NCI-H69 (cell line): ENCODE measurements around the gene GTPBP3.
A peak's percentile ranks its signal among the peaks of the same experiment; 100 is the strongest.
"Not testable (repeated sequence)": the region's sequence is repeated elsewhere in the genome, so short reads cannot be mapped to it uniquely, and the experiment has no call there.

Source experiments
- DNase-seq: peaks from one replicate; lab custom pipeline; 2025; lab: John Stamatoyannopoulos, UW

GTPBP3 gene

DNA sequence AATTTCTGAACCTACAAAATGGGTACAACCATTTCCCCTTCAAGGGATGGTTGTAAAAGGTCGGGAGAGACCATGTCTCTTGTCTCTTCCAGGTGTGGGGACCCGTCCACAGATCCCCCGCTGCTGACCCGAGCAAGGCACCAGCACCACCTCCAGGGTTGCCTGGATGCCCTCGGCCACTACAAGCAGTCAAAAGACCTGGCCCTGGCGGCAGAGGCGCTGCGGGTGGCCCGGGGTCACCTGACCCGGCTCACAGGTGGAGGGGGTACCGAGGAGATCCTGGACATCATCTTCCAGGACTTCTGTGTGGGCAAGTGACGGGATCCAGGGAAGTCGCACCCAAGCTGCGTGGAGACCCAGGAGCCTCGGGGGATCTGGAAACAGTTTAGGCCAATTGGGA is 4.0 kb downstream of the GTPBP3 start:
- DNase-seq: no peak

GRCh38 chr19:17341845-17342244 is 4.5 kb downstream of the GTPBP3 start:
- DNase-seq: no peak

GRCh38 chr19:17346109-17346671 is 8.8 kb downstream of the GTPBP3 start:
- DNase-seq: peak; percentile 75

GRCh38 chr19:17347361-17347760 is 10.0 kb downstream of the GTPBP3 start:
- DNase-seq: no peak

- DNase-seq: no peak
Observed at GRCh38 chr19:17347877-17348276, 10.5 kb downstream of the GTPBP3 start.

DNA sequence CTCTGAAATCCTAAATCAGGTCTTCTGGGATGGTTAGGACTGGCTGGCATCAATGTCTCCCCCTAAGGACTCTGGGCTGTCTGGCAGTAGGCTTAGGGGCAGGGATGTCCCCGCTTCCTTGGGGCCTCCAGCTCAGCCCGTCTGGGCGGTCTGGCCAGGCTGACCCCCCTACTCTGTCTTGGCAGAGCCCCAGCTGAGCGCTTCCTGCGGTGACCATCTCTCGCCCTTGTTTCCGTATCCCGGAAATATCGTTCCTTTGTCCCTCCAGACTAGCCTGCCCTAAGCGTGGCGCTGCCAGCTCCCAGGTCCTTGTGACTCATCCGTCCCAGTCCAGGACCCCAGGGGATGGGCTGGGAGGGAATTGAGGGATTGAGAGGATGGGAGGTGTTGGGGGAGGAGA is 11.3 kb downstream of the GTPBP3 start:
- peak; percentile 89 for DNase-seq

GRCh38 chr19:17351815-17352435 is 14.6 kb downstream of the GTPBP3 start:
- DNase-seq: peak; percentile 23

DNA sequence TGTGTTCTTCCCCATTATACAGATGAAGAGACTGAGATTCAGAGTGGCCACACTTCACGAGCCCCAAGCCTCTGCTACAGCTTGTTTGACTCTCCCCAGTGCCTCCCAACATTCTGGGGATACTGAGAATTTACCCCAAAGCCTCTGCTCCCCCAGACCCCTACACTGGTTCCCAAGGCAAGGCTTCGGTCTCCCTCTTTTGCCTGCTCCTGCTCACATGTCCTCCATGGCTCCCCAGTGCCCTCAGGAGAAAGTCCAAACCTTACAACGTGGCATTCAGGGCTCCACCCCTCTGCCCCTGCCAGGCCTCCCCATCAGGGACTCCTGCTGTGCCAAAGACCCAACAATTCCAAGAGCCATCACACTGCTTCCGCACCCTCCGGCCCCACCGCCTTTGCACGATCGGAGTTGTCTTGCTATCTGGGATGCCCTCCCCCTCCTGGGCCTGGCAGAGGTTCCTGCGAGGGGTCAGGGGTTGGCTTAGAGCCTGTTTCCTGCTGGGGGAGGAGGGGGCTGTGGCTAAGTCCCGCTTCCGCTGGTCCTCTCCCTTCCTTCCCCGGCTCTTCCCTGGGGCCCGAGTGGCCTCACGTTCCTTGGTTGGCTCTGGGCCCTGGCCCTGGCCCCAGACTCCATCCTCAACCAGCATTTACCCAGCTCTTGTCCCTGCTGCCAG is 15.4 kb downstream of the GTPBP3 start:
- peak; percentile 27 for DNase-seq

DNA sequence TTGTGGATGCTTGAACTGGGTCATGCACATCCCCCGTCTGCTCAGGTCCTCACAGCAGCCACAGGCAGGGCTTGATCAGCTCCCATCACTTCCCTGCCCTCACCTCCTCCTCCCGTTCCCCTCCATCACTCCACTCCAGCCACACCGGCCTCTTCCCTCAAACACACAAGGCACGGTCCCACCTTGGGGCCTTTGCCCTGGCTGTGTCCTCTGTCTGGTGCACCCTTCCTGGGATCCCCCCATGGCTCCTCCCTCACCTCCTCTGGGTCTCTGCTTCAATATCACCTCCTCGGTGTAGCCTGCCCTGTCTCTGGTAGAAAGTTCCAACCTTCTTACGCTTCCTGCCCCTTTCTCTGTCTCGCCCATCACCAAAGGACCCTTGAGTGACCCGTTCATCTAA is 16.0 kb downstream of the GTPBP3 start:
- DNase-seq: no peak

GRCh38 chr19:17357078-17357666 is 19.8 kb downstream of the GTPBP3 start:
- no peak for DNase-seq

GRCh38 chr19:17357724-17358123 is 20.4 kb downstream of the GTPBP3 start:
- DNase-seq: no peak

DNA sequence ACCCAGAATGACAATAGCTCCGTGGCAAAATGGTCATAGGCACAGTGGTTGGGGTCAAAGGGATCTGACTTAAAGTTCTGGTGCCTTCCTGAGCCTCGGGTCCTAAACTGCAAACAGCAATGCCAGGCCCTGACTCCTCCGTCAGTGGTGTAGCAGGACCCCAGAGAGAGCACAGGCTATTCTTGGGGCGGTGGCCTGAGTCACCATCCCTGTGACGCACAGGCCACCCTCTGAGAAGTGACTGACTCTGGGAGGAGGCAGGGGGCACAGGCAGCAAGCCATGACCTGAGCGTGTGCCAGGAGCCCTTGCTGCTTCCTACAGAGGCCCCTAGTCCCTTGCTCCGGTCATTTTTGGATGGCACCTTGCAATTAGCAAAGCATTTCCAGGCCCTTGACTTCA is 21.0 kb downstream of the GTPBP3 start:
- no peak for DNase-seq

DNA sequence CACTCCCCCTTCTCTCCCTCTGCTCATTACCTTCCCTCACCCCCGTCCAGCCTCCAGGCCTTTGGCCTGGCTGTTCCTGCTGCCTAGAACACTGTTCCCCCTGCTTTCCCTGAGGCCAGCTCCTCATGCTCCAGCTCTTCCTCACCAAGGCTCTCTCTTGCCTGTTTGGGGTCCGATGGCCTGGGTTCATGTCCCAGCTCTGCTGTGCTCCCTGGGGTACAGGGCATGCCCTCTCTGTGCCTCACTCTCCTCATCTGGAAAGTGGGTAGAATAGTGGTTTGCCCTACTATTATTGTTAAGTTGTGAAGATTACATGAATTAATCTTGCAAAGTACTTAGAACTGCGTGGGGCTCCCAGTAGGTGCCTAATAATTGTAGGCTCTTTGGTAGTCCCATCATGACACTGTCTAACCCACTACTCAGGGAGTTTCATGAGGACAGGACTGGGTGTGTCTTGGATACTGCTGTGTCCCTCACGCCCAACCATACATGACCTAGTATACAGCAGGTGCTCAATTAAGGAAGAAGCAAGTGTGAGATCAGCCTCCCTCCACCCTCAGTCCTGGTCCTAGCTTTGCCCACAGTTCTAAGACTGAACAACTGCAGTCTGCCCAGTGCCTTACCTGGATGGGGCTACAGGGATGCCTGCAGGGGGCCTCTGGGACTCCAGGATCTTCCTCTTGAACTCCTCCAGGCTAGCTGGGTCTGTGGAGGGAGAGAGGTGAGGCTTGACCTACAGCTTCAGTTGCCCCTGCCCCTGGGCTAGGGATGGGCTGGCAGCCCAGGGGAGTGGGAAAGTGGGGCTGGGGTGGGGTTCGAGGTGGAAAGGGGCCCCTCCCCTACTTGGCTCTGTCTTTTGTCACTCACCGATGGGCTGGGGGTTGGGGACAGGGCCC is 22.8 kb downstream of the GTPBP3 start:
- no peak for DNase-seq

DNA sequence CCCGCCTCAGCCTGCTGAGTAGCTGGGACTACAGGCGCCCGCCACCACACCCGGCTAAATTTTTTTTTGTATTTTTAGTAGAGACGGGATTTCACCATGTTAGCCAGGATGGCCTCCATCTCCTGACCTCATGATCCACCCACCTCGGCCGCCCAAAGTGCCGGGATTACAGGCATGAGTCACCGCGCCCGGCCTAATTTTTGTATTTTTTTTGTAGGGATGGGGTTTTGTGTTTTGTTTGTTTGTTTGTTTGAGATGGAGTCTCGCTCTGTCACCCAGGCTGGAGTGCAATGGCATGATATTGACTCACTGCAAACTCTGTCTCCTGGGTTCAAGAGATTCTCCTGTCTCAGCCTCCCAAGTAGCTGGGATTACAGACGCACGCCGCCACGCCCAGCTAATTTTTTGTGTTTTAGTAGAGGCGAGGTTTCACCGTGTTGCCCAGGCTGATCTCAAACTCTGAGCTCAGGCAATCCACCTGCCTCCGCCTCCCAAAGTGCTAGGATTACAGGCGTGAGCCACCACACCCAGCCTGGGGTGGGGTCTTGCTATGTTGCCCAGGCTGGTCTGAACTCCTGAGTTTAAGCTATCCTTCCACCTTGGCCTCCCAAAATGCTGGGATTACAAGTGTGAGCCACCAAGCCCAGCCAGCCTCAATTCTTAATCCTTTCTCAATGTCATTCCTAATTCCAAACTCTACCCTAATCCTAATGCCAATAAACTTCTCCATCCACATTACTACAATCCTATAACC is 26.7 kb downstream of the GTPBP3 start:
- not testable (repeated sequence) for DNase-seq

GRCh38 chr19:17365361-17365760 is 28.0 kb downstream of the GTPBP3 start:
- no peak for DNase-seq

- no peak for DNase-seq
Observed at GRCh38 chr19:17370026-17370587, 32.8 kb downstream of the GTPBP3 start.

GRCh38 chr19:17376935-17377600 is 39.7 kb downstream of the GTPBP3 start, which contains the start of gene PLVAP:
PLVAP (minus strand) TSS chr19:17377342; CDS start chr19:17377288, 54 bp downstream.
- DNase-seq: no peak

DNA sequence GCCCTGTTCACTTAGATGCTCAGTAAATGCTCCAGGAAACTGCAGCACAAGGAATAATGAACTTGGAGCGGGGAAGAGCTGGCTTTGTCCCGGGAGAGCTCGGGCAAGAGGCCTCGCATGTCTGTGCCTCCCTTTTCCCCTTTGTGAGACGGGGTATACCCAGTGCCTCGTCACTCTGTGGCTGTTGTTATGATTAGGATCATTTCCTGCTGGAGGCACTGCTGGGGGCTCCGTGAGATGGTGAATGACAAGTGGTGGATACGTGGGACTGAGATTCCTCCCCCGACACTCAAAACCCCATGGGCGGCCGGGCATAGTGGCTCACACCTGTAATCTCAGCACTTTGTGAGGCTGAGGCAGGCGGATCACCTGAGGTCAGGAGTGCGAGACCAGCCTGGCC is 40.9 kb downstream of the GTPBP3 start:
- DNase-seq: no peak

GRCh38 chr19:17379221-17379631 is 41.9 kb downstream of the GTPBP3 start:
- no peak for DNase-seq

DNA sequence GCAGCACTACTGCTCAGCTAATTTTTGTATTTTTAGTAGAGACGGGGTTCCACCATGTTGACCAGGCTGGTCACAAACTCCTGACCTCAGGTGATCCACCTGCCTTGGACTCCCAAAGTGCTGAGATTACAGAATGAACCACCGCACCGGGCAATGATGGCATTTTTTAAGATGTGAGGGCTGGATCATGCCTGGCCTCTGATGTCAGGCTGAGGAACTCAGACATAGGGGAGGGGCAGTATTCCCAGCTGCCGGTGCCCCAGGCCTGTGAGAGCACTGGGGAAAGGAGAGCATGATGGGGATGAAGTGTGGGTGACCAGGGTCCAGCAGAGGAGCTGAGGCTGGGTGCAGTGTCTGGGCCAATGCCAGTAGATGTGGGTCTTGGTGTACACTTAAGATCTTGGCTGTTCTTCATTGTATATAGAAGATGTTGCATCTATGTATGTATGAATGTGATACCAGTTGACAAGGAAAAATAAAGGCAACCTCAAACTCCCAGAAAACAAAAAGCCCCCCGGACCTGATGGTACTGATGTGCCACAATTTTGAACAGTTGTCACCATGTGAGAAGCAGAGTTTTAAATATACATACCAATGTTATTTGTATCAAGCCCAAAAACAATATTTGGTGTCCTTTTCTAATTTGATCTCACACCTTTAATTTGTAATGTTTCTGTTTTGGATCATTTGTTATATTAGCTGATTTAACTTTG is 43.2 kb downstream of the GTPBP3 start:
- no peak for DNase-seq
